Fibroblast of skin of back (primary cell): ENCODE results near the gene ARHGAP42.
A peak's percentile ranks its signal among the peaks of the same experiment; 100 is the strongest.

Experiments
- DNase-seq: peaks from one replicate; pipeline ENCODE4 v3.0.0-alpha.2; 2013

The ARHGAP42 gene

GRCh38 chr11:100837311-100837710 is 150.2 kb downstream of the ARHGAP42 start:
- DNase-seq, result no peak

- no peak for DNase-seq
Measured at GRCh38 chr11:100841711-100842407, 154.8 kb downstream of the ARHGAP42 start.

- no peak for DNase-seq
Measured at GRCh38 chr11:100847696-100848216, 160.7 kb downstream of the ARHGAP42 start.

- peak; percentile 90 for DNase-seq
Measured at GRCh38 chr11:100849009-100849900, 162.2 kb downstream of the ARHGAP42 start.

- DNase-seq, result no peak
Measured at GRCh38 chr11:100849901-100850235, 162.8 kb downstream of the ARHGAP42 start.

GRCh38 chr11:100851147-100851546 is 164.1 kb downstream of the ARHGAP42 start:
- DNase-seq, result peak; percentile 71

- DNase-seq, result no peak
Measured at GRCh38 chr11:100851584-100852152, 164.6 kb downstream of the ARHGAP42 start.

- DNase-seq, result peak; percentile 70
Measured at GRCh38 chr11:100855466-100856067, 168.5 kb downstream of the ARHGAP42 start.

GRCh38 chr11:100857236-100858005 is 170.3 kb downstream of the ARHGAP42 start:
- no peak for DNase-seq

GRCh38 chr11:100860318-100861155 is 173.4 kb downstream of the ARHGAP42 start:
- DNase-seq, result no peak

GRCh38 chr11:100861212-100861611 is 174.1 kb downstream of the ARHGAP42 start:
- DNase-seq, result no peak

GRCh38 chr11:100863080-100863581 is 176.0 kb downstream of the ARHGAP42 start:
- DNase-seq, result peak; percentile 47

GRCh38 chr11:100865443-100866065 is 178.5 kb downstream of the ARHGAP42 start:
- DNase-seq, result no peak

- no peak for DNase-seq
Measured at GRCh38 chr11:100866453-100866852, 179.4 kb downstream of the ARHGAP42 start.

GRCh38 chr11:100867606-100868005 is 180.5 kb downstream of the ARHGAP42 start:
- DNase-seq, result no peak

GRCh38 chr11:100869328-100869727 is 182.2 kb downstream of the ARHGAP42 start:
- DNase-seq, result no peak

GRCh38 chr11:100870138-100870537 is 183.1 kb downstream of the ARHGAP42 start:
- DNase-seq, result no peak

GRCh38 chr11:100872951-100873740 is 186.1 kb downstream of the ARHGAP42 start:
- peak; percentile 55 for DNase-seq

- DNase-seq, result no peak
Measured at GRCh38 chr11:100874203-100874602, 187.1 kb downstream of the ARHGAP42 start.

- no peak for DNase-seq
Measured at GRCh38 chr11:100875521-100875869, 188.4 kb downstream of the ARHGAP42 start.
